GM13976 (cell line): ENCODE measurements around the gene KIAA0586.

Experiments
- DNase-seq: peaks from one replicate; pipeline ENCODE4 v3.0.0; 2012; ENCODE audit warnings: low spot score
- CTCF ChIP-seq: IDR thresholded peaks from 2 replicates; pipeline ENCODE4 v1.5.1; 2012; ENCODE audit warnings: borderline replicate concordance, mild to moderate bottlenecking; ENCODE audit not compliant: insufficient read depth; ENCODE audit errors: extremely low read depth, missing control alignments, control extremely low read depth
- in situ Hi-C: fragments of 300-500 bp; cut with MboI; formaldehyde crosslinking; loops from one replicate; pipeline ENCODE4 v1.12.0; 2022; ENCODE audit warnings: low sequenced_read_pairs, mixed read lengths, inconsistent platforms; ENCODE audit not compliant: unreplicated experiment

Gene KIAA0586

DNA sequence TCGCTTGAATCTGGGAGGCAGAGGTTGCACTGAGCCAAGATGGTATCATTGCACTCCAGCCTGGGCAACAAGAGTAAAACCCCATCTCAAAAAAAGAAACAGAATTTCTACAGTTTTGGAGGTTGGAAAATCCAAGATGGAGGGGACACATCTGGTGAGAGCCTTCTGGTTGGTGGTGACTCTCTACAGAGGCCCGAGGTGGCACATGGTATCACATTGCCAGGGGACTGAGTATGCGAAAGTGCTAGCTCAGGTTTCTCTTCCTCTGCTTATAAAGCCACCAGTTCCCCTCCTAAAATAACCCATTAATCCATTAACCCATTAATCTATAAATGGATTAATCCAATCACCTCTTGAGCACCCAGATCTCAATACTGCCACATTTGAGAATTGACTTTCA, 139.5 kb downstream of the KIAA0586 start:
- no peak for DNase-seq
- in situ Hi-C loops: no loop called here
- TF ChIP-seq CTCF: no peak

DNA sequence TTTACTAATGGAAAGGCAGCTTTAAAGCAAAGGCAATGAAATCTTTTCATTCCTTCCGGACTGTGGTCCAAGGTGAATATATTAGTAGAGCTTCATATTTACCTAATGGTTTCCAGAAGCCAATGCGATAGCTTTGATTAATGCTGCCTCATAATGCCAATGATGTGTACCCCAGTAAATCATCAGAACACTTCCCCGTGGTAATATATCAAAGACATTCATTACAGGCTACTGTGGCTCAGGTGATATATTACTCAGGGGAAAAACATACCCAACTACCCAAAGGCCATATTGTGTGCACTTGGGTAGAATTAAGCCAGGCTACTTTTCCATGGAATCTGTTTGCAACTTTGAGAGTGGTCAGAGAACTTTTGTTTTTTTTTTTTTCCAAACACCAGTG, 140.8 kb downstream of the KIAA0586 start:
- no peak for TF ChIP-seq CTCF
- no peak for DNase-seq
- in situ Hi-C loops: no loop called here

DNA sequence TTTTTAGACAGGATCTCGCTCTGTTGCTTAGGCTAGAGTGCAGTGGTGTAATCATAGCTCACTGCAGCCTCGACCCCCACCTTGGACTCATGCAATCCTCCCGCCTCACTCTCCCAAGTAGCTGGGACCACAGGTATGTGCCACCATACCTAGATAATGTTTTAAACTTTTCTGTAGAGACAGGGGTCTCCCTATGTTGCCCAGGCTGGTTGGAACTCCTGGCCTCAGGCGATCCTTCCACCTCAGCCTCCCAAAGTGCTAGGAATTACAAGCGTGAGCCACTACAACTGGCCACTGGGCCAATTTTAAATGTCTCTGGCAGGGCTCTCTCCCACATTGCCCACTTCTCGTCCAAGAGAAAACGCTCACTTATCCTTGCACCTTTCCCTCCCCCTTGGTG, 143.7 kb downstream of the KIAA0586 start:
- in situ Hi-C loops: no loop called here
- no peak for TF ChIP-seq CTCF
- no peak for DNase-seq

DNA sequence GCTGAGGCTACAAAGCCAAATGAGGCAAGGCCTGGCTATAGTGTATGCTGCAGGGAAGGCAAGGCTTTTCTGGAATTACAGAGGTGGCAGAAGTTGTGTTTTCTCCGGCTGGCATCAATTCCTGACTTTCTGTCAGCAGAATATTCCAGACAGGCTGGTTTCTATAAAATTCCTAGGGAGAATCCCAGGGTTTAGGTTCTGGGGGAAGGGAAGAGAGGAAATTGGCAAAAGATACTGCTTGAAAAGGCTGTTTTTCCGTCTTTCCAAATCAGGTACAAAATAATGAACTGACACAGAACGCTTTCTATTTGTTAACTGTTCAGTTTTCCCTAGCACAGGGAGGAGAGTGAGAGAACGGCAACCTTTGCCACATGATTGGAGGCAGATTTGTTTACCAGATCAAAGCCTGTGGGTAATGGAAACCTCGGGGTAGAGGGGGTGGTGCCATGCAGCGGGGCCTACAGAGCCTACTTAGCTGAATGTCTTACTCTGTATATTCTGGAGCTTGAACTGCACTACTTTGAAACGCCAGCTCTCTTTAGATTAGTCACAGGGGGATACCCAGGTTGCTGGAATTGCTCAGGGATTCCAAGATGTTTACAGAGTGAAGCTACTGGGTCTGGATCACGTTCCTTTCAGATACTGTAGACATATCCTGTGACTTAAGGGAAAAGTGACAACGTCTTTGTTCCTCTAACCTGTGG, 144.4 kb downstream of the KIAA0586 start:
- in situ Hi-C loops: no loop called here
- no peak for TF ChIP-seq CTCF
- no peak for DNase-seq

DNA sequence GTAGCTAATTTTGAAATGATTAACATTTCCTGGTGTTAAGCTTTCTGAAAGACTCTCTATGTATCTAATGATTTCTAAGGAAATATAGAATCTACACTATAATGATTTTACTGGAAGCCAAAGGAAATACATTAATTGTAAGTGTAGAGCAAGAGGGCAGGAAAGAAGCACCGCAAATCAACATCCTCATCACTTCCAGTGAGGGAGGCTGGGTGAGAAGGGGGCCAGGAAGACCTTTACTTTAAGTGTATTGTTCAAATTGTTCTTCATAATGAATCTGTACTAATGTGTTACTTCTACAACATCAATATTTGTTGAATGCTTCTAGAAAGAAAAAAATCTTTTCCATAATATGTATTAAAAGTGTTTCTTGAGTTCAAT, 144.9 kb downstream of the KIAA0586 start:
- no peak for TF ChIP-seq CTCF
- no peak for DNase-seq
- in situ Hi-C loops: no loop called here

- TF ChIP-seq CTCF: no peak
- DNase-seq: no peak
- in situ Hi-C loops: no loop called here
These were observed 145.3 kb downstream of the KIAA0586 start for GRCh38 chr14:58572863-58573262.
